NCI-H510A treated with DMSO at 0.1 percent for 48 hours (cell line): ENCODE results near the gene LLCFC1.
"Not testable (repeated sequence)": the region's sequence is repeated elsewhere in the genome, so short reads cannot be mapped to it uniquely, and the experiment has no call there.

Experiments used
- DNase-seq: peaks from one replicate; lab custom pipeline; 2025; lab: John Stamatoyannopoulos, UW

LLCFC1 gene

GRCh38 chr7:142943706-142944268, 4.5 kb downstream of the LLCFC1 start:
- no peak for DNase-seq

- no peak for DNase-seq
These were observed 5.7 kb downstream of the LLCFC1 start for GRCh38 chr7:142945001-142945400.

- no peak for DNase-seq
These were observed 9.3 kb downstream of the LLCFC1 start for GRCh38 chr7:142948603-142949002.

GRCh38 chr7:142950235-142950634, 11.0 kb downstream of the LLCFC1 start:
- DNase-seq, result no peak

- no peak for DNase-seq
These were observed 15.5 kb downstream of the LLCFC1 start for GRCh38 chr7:142954680-142955268.

- no peak for DNase-seq
These were observed 17.8 kb downstream of the LLCFC1 start for GRCh38 chr7:142956951-142957623.

- no peak for DNase-seq
These were observed 18.4 kb downstream of the LLCFC1 start for GRCh38 chr7:142957723-142958122.

GRCh38 chr7:142959202-142959601, 19.9 kb downstream of the LLCFC1 start:
- no peak for DNase-seq

GRCh38 chr7:142960955-142961512, 21.8 kb downstream of the LLCFC1 start:
- DNase-seq, result no peak

- no peak for DNase-seq
These were observed 22.3 kb downstream of the LLCFC1 start for GRCh38 chr7:142961595-142961972.

- no peak for DNase-seq
These were observed 23.0 kb downstream of the LLCFC1 start, which contains the start of gene KEL for GRCh38 chr7:142961973-142962926. Gene KEL (minus strand): TSS chr7:142962363. CDS start chr7:142962206, 157 bp downstream.

- DNase-seq, result no peak
These were observed 23.7 kb downstream of the LLCFC1 start for GRCh38 chr7:142962991-142963390.

- no peak for DNase-seq
These were observed 24.7 kb downstream of the LLCFC1 start for GRCh38 chr7:142963993-142964392.

GRCh38 chr7:142964502-142965246, 25.4 kb downstream of the LLCFC1 start:
- no peak for DNase-seq

- DNase-seq, result no peak
These were observed 28.9 kb downstream of the LLCFC1 start for GRCh38 chr7:142968229-142968628.

GRCh38 chr7:142969183-142969582, 29.9 kb downstream of the LLCFC1 start:
- DNase-seq, result no peak

GRCh38 chr7:142974626-142975025, 35.3 kb downstream of the LLCFC1 start:
- DNase-seq, result no peak

- not testable (repeated sequence) for DNase-seq
These were observed 39.1 kb downstream of the LLCFC1 start for GRCh38 chr7:142978402-142978801.

- DNase-seq, result no peak
These were observed 44.5 kb downstream of the LLCFC1 start for GRCh38 chr7:142983825-142984224.

- DNase-seq, result no peak
These were observed 45.0 kb downstream of the LLCFC1 start for GRCh38 chr7:142984297-142984696.
